T-cell (primary cell): Measurements from ENCODE around the gene RABGAP1L. TPM values are rescaled to one million over a fixed set of nuclear protein-coding genes. Genes with fewer than 3 reads are reported as not detected.

Experiments used
- ATAC-seq, 4 experiments: fragments of 200-7000 bp in 3 of 4; fragments of 150-1000 bp in 1 of 4; cut with Tn5 transposase; replicated peaks in 1 of 4; 1 replicate in 3 of 4; 2 replicates in 1 of 4; pipeline ENCODE4 v1.10.0; 2021; ENCODE audit warnings: moderate library complexity in 3 of 4, mild to moderate bottlenecking in 2 of 4, moderate number of reproducible peaks in 1 of 4
- CTCF ChIA-PET, 2 donors: fragments of 300-600 bp; sonication (Branson Sonifier 250); formaldehyde crosslinking; loops; one replicate each; lab custom pipeline; 2022; ENCODE audit warnings: antibody characterized with exemption in 2 of 2; lab: Charles Lee
- POLR2A ChIA-PET, 2 donors: fragments of 300-600 bp; sonication (Branson Sonifier 250); formaldehyde crosslinking; loops; one replicate each; lab custom pipeline; 2022; ENCODE audit warnings: antibody characterized with exemption in 2 of 2; lab: Charles Lee
- DNase-seq, 35 experiments: peaks; one replicate each; pipeline versions ENCODE4 v3.0.0 to v3.0.0-alpha.2; 2013 to 2023
- H3K27ac ChIP-seq: one replicate; pipeline ENCODE4 v1.5.1; 2013; ENCODE audit warnings: low read length
- H3K27me3 ChIP-seq, 2 experiments: replicated peaks in 1 of 2; 1 replicate in 1 of 2; 2 replicates in 1 of 2; pipeline versions ENCODE4 v1.6.1 to v1.7.0; 2013; ENCODE audit warnings: low read length in 1 of 2, mixed read lengths in 1 of 2; ENCODE audit not compliant: control insufficient read depth in 2 of 2, insufficient read depth in 2 of 2; ENCODE audit errors: extremely low read depth in 1 of 2
- H3K36me3 ChIP-seq, 2 donors: 1 replicate in 1 of 2; 2 replicates in 1 of 2; pipeline versions ENCODE4 v1.6.1 to v1.7.0; 2013; ENCODE audit warnings: low read length in 1 of 2; ENCODE audit not compliant: control insufficient read depth in 2 of 2, insufficient read depth in 1 of 2; ENCODE audit errors: extremely low read depth in 1 of 2
- H3K4me1 ChIP-seq, 2 experiments: 1 replicate in 1 of 2; 2 replicates in 1 of 2; pipeline versions ENCODE4 v1.6.1 to v1.7.0; 2013; ENCODE audit warnings: low read length in 2 of 2, mixed read lengths in 1 of 2; ENCODE audit not compliant: insufficient read depth in 2 of 2, control insufficient read depth in 1 of 2; ENCODE audit errors: extremely low read depth in 1 of 2
- H3K4me3 ChIP-seq, 2 donors: 1 replicate in 1 of 2; 2 replicates in 1 of 2; pipeline versions ENCODE4 v1.5.1 to v1.7.0; 2013; ENCODE audit warnings: mild to moderate bottlenecking in 2 of 2, low read length in 1 of 2, moderate library complexity in 1 of 2; ENCODE audit not compliant: control insufficient read depth in 1 of 2; ENCODE audit errors: extremely low read depth in 1 of 2
- H3K9me3 ChIP-seq: 2 replicates; pipeline ENCODE4 v1.7.0; 2013
- H3K27ac Mint-ChIP-seq, 2 donors: one replicate each; pipeline ENCODE4 v1.8.0; 2020 to 2021; ENCODE audit warnings: mild to moderate bottlenecking in 2 of 2, mixed read lengths in 2 of 2
- H3K27me3 Mint-ChIP-seq, 2 donors: one replicate each; pipeline ENCODE4 v1.8.0; 2021 to 2022; ENCODE audit warnings: mixed read lengths in 2 of 2
- H3K36me3 Mint-ChIP-seq: one replicate; pipeline ENCODE4 v1.8.0; 2021; ENCODE audit warnings: mixed read lengths
- H3K4me1 Mint-ChIP-seq, 3 donors: one replicate each; pipeline ENCODE4 v1.8.0; 2020 to 2022; ENCODE audit warnings: mixed read lengths in 3 of 3, mild to moderate bottlenecking in 1 of 3
- H3K4me3 Mint-ChIP-seq, 3 donors: one replicate each; pipeline ENCODE4 v1.8.0; 2020 to 2022; ENCODE audit warnings: mild to moderate bottlenecking in 3 of 3, mixed read lengths in 3 of 3, moderate library complexity in 3 of 3
- H3K9me3 Mint-ChIP-seq, 3 donors: one replicate each; pipeline ENCODE4 v1.8.0; 2020 to 2022; ENCODE audit warnings: mixed read lengths in 3 of 3
- WGBS: methylation state at CpG from one replicate; pipeline ENCODE4 v1.1.5; 2013; ENCODE audit warnings: missing lambda C conversion rate; ENCODE audit not compliant: insufficient coverage; 5-methylcytosine and 5-hydroxymethylcytosine counted together
- total RNA-seq, 35 experiments: library from RNA in 6 of 35; stranded (reverse) in 6 of 35; fragments of 120-200 nt in 1 of 35; gene quantifications; one replicate each; pipeline versions ENCODE4 v1.2.1 to v1.2.4 and lab custom pipeline; 2013 to 2026

RABGAP1L gene
- total RNA-seq, 5 donors from 2014 or later (not counting 1 experiment from before 2014, with no cell fraction given), result 75.0 to 108 (median 82.3) TPM

GRCh38 chr1:174712541-174712940 lies 553.2 kb downstream of the RABGAP1L start:
- DNase-seq (no peak), ATAC-seq (no peak)
- Mint-ChIP-seq H3K4me1 (no peaks in the 10 kb centered on the region), H3K4me3 (no peak overlapping the region), H3K27me3 (no peaks in the 10 kb centered on the region), H3K36me3 (peaks cover 58% of the 10 kb centered on the region), H3K9me3 (no peaks in the 10 kb centered on the region), H3K27ac (no peak overlapping the region)
- CTCF ChIA-PET, result no interaction called here
- Histone ChIP-seq H3K36me3 (peaks cover 0 to 2% of the 10 kb centered on the region in 2 donors), H3K4me3 (no peak overlapping the region), H3K27ac (no peak overlapping the region), H3K9me3 (no peaks in the 10 kb centered on the region), H3K4me1 (no peaks in the 10 kb centered on the region), H3K27me3 (no peaks in the 10 kb centered on the region)
- POLR2A ChIA-PET, result no interaction called here
- WGBS, result 94% methylated on average over 5 of the region's 8 CpGs

GRCh38 chr1:174713796-174714195 lies 554.5 kb downstream of the RABGAP1L start:
- ChIA-PET CTCF (no interaction called here), POLR2A (no interaction called here)
- peaks cover 54% of the 10 kb centered on the region for H3K36me3 Mint-ChIP-seq
- ATAC-seq (no peak), DNase-seq (no peak)
- Histone ChIP-seq H3K27ac (no peak overlapping the region), H3K9me3 (no peaks in the 10 kb centered on the region), H3K4me1 (no peaks in the 10 kb centered on the region), H3K27me3 (no peaks in the 10 kb centered on the region), H3K36me3 (peaks cover 0 to 1% of the 10 kb centered on the region in 2 donors), H3K4me3 (no peak overlapping the region)
- no peak overlapping the region for H3K27ac Mint-ChIP-seq
- WGBS, result 100% methylated on average over 1 of the region's 1 CpG
- H3K9me3 Mint-ChIP-seq, result no peaks in the 10 kb centered on the region
- H3K4me1 Mint-ChIP-seq, result no peaks in the 10 kb centered on the region
- no peak overlapping the region for H3K4me3 Mint-ChIP-seq
- H3K27me3 Mint-ChIP-seq, result no peaks in the 10 kb centered on the region

- DNase-seq (no peak), ATAC-seq (no peak)
- Histone ChIP-seq H3K27me3 (no peaks in the 10 kb centered on the region), H3K4me3 (no peak overlapping the region), H3K9me3 (no peaks in the 10 kb centered on the region), H3K4me1 (no peaks in the 10 kb centered on the region), H3K36me3 (no peaks in the 10 kb centered on the region), H3K27ac (no peak overlapping the region)
- Mint-ChIP-seq H3K4me3 (no peak overlapping the region), H3K36me3 (peaks cover 14% of the 10 kb centered on the region), H3K4me1 (no peaks in the 10 kb centered on the region), H3K9me3 (no peaks in the 10 kb centered on the region), H3K27me3 (no peaks in the 10 kb centered on the region), H3K27ac (no peak overlapping the region)
- ChIA-PET POLR2A (no interaction called here), CTCF (no interaction called here)
- WGBS, result 100% methylated on average over 1 of the region's 2 CpGs
These were observed 559.9 kb downstream of the RABGAP1L start for GRCh38 chr1:174719194-174719593.

GRCh38 chr1:174720618-174721017 lies 561.3 kb downstream of the RABGAP1L start:
- no CpG with 5 or more reads among the region's 1 CpG for WGBS
- H3K27ac Mint-ChIP-seq, result no peak overlapping the region
- DNase-seq (no peak), ATAC-seq (no peak)
- Histone ChIP-seq H3K27me3 (no peaks in the 10 kb centered on the region), H3K36me3 (no peaks in the 10 kb centered on the region), H3K9me3 (no peaks in the 10 kb centered on the region), H3K4me1 (no peaks in the 10 kb centered on the region), H3K27ac (no peak overlapping the region), H3K4me3 (no peak overlapping the region)
- H3K9me3 Mint-ChIP-seq, result no peaks in the 10 kb centered on the region
- H3K27me3 Mint-ChIP-seq, result no peaks in the 10 kb centered on the region
- CTCF ChIA-PET, result interaction anchor here in 1 of 2 donors (0.6 kb wide), 1 partner anchor 726 kb away, joined by 3 read pairs; no protein-coding TSS in a partner anchor
- H3K4me1 Mint-ChIP-seq, result no peaks in the 10 kb centered on the region
- POLR2A ChIA-PET, result no interaction called here
- H3K4me3 Mint-ChIP-seq, result no peak overlapping the region
- H3K36me3 Mint-ChIP-seq, result peaks cover 13% of the 10 kb centered on the region

- no peak overlapping the region for H3K4me3 ChIP-seq
- Mint-ChIP-seq H3K4me3 (no peak overlapping the region), H3K27ac (no peak overlapping the region), H3K9me3 (no peaks in the 10 kb centered on the region), H3K36me3 (peaks cover 13% of the 10 kb centered on the region), H3K27me3 (no peaks in the 10 kb centered on the region), H3K4me1 (peaks cover 0 to 2% (median 0%) of the 10 kb centered on the region in 3 donors)
- CTCF ChIA-PET, result no interaction called here
- no peaks in the 10 kb centered on the region for H3K36me3 ChIP-seq
- POLR2A ChIA-PET, result no interaction called here
- no peaks in the 10 kb centered on the region for H3K9me3 ChIP-seq
- DNase-seq, result no peak
- no peaks in the 10 kb centered on the region for H3K4me1 ChIP-seq
- 100% methylated on average over 1 of the region's 2 CpGs for WGBS
- no peak overlapping the region for H3K27ac ChIP-seq
- no peak for ATAC-seq
- no peaks in the 10 kb centered on the region for H3K27me3 ChIP-seq
These were observed 561.9 kb downstream of the RABGAP1L start for GRCh38 chr1:174721246-174721645.

- Mint-ChIP-seq H3K27me3 (no peaks in the 10 kb centered on the region), H3K4me1 (peaks cover 0 to 2% (median 0%) of the 10 kb centered on the region in 3 donors), H3K27ac (no peak overlapping the region), H3K4me3 (no peak overlapping the region), H3K9me3 (no peaks in the 10 kb centered on the region), H3K36me3 (peaks cover 10% of the 10 kb centered on the region)
- no peak for ATAC-seq
- Histone ChIP-seq H3K4me1 (no peaks in the 10 kb centered on the region), H3K4me3 (no peak overlapping the region), H3K27me3 (no peaks in the 10 kb centered on the region), H3K27ac (no peak overlapping the region), H3K36me3 (no peaks in the 10 kb centered on the region), H3K9me3 (no peaks in the 10 kb centered on the region)
- ChIA-PET POLR2A (no interaction called here), CTCF (no interaction called here)
- no peak for DNase-seq
These were observed 564.5 kb downstream of the RABGAP1L start for GRCh38 chr1:174723816-174724215.

GRCh38 chr1:174724219-174724618 lies 564.9 kb downstream of the RABGAP1L start:
- ATAC-seq (no peak), DNase-seq (no peak)
- Histone ChIP-seq H3K27me3 (no peaks in the 10 kb centered on the region), H3K36me3 (no peaks in the 10 kb centered on the region), H3K9me3 (no peaks in the 10 kb centered on the region), H3K4me1 (no peaks in the 10 kb centered on the region), H3K4me3 (no peak overlapping the region), H3K27ac (no peak overlapping the region)
- ChIA-PET POLR2A (no interaction called here), CTCF (interaction anchor here in 1 of 2 donors (0.9 kb wide), 1 partner anchor 462 kb away, joined by 3 read pairs; no protein-coding TSS in a partner anchor)
- no peak overlapping the region for H3K4me3 Mint-ChIP-seq
- H3K4me1 Mint-ChIP-seq, result peaks cover 0 to 2% (median 0%) of the 10 kb centered on the region in 3 donors
- H3K9me3 Mint-ChIP-seq, result no peaks in the 10 kb centered on the region
- H3K27ac Mint-ChIP-seq, result no peak overlapping the region
- peaks cover 10% of the 10 kb centered on the region for H3K36me3 Mint-ChIP-seq
- no peaks in the 10 kb centered on the region for H3K27me3 Mint-ChIP-seq
